NCI-H187 (cell line): ENCODE measurements around the gene COX7A2.

Experiments used
- DNase-seq, 2 experiments: peaks; one replicate each; lab custom pipeline; 2025; lab: John Stamatoyannopoulos, UW

COX7A2 gene

DNA sequence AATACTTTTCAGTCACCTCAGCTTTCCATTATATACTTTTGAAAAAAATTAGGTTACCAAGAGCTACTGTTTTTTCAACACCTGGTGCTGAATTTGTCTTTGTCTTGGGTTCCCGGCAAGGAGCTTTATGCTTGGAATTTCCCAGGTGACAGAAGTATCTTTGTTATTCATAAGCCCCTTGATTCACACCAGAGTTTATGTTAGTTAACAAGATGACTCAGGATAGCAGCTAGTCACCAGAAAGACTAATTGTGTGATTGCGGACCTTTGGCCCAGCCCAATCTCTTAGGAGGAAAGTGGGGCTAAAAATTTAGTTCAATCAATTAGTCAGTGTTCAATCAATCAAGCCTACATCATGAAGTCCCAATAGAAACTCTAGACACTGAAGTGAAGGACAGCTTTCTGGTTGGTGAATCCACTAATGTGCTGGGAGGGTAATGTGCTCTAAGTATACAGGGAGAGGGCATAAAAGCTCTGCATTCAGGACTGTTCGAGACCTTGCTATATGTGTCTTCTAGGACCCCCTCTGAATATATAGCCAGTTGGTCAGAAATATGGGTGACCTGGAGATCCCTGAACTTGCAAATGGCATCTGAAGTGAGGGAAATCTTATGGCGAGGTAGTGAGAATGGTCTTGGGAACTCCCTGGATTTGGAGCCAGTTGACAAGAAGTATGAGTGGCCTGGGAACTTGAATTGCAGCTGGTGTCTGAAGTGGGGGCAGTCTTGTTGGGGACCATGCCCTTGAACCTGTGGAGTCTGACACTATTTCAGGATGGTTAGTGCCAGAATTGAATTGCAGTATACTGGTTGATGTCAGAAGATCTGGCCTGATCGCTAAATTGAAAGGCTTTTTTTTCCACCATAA lies 24.8 kb upstream of the COX7A2 start:
- DNase-seq, result no peak

GRCh38 chr6:75267461-75267860 lies 23.9 kb upstream of the COX7A2 start:
- no peak for DNase-seq

- DNase-seq, result no peak
Observed at GRCh38 chr6:75266716-75267291, 23.2 kb upstream of the COX7A2 start.

- no peak for DNase-seq
Observed at GRCh38 chr6:75263401-75263750, 19.8 kb upstream of the COX7A2 start.

DNA sequence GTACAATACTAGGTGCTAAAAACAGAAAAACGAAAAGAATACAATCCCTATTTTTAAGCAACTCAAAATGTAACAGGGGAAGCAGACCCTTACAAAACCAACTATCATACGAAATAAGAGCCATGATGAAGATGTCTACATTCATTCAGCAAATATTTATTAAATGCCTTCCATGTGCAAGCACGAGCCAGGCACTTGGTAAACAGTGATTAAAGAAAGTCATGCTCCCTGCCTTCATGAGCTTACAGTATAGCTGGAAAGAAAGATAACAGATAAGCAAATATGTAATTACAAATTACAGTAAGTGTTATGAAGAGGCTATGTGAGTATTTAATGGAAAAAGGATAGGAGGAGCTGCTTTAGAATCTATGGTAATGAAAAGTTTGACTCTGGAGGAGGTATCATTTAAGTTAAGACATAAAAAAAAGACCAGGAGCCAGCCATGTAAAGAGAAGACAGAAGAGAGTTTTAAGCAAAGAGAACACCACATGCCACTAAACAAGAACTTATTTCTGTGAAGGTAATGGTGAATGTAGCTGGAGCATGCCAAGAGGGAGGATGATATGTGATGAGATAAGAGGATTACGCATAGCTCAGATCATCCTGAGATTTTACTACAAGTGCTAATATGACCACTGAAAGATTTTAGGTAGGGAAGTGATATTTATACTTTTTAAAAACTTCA lies 19.3 kb upstream of the COX7A2 start:
- no peak for DNase-seq

DNA sequence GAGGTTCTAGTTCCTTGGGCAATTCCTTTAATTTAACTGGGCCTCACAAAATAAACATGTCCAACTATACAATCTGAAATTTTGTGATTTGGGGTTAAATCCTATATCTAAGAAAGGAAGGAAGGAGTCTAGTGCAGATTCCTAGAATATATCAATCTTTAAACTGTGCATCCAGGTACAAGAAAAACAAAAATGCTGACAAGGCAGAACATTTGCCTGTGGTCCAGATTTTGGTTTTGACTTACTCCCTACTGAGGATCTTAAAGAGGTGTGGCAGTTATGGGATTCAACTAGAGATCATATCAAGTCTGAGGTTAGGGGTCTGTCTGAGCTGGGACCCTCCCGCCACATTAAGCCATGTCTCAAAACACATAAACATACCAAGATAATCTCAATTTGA lies 17.7 kb upstream of the COX7A2 start:
- DNase-seq, result no peak

DNA sequence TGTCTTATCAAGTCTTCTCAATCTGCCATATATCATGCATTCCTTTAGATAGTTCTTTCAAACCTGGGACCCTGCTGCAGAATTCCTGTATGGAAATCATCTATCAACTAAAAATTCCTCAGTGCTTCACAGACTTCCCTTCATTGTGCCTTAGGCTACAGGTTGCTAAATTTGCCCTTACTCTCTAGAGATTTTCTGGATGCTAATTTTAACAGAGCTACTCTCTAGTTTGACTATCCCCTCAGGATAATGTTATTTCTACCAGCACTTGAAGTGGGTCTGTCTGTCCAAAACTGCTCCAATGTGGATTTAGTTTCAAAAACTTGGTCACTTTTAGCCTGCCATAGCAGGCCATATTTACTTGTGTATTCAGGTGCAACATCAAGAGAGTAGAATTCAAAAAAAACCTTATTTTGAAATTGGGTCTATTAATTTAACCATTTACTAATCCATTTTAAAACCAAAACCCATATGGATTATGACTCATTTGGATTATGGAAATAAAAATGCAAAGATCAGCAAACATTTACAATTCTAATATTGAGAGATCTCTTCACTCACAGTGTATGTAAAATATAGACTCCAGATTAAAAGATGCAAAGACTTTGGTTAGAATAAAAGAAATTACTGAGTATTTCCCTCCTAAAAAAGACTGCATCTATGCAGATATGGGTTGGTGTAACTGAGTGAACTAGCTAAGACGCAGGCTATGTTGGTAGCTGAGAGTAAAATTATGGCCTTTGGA lies 13.9 kb upstream of the COX7A2 start:
- DNase-seq, result no peak

DNA sequence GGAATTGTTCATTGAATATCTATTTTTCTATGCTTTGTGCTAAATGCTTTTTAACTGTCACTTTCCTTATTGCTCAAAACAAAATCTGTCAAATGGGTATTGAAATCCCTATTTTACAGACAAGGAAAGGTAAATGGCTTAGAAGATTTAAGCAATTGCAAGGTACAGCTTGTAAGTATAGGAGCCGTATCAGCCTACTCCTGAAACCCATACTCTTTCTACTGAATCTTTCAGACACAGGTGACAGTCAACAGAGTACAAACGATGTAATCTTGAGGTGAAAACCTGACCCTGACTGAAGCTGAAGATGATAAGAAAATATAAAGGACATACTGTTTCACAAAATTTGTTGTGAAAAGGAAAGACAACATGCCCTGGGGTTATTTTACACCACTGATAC lies 7.0 kb upstream of the COX7A2 start:
- DNase-seq, result no peak

DNA sequence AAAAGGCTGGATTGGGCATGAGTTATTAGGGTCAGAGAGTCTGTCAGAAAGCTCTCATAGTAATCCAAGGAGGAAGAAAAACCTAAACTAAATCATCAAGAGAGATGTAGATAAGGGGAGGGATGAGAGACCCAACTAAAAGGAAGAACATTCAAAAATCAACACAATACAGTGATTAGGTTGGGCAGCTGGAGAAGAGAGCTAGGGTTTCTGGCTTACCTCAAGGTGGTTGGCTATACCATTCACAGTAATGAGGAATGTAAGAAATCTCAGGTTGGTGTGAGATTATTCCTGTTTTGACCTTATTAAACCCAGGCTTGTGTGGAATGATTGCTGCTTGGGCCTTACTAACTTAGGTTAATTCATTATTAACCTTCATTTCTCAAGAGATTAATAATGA lies 6.2 kb upstream of the COX7A2 start:
- no peak for DNase-seq

GRCh38 chr6:75246386-75246785 lies 2.8 kb upstream of the COX7A2 start:
- no peak for DNase-seq

DNA sequence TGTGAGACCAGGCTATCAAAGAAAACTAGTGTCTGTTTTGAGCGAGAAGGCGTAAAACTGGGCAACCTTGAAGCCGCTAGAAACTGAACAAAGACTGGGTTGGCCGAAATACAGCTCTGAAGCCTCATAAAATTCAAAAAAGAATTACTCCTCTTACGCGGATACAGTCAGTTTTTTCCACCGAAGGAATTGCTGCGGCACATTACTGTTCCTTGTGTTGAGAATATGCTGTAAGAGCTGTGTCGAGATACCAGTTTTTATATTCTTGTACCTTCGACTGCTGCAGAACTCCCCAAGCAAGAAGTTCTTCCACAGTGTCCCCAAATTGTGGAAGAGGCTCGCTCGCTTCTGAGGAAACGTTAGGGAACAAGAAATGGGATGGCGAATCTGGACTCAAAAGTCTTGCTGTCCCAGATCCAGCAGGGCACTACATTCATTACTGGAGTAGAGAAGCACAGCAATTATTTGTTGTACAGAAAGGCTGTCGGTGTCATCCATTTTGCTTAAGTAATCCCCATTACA lies 523 bp upstream of the COX7A2 start:
- no peak for DNase-seq

DNA sequence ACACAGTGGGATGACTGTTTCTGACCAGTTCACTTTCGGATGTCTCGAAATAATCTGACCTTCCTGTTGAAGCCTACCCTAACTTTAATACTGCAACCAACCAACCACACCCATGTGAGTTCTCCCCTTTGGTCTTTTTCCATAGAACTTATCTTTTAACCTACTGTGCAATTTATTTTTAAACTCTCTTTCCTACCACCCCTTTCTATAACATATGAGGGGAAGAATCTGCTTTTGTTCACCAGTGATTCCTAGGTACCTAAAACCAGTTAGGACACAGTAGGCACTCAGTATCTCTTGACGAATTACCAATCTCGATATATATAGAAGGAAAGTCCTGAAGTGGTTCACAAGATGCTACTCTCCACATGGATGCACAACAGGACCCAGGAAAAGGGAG lies 7.0 kb downstream of the COX7A2 start:
- no peak for DNase-seq

- no peak for DNase-seq
Observed at GRCh38 chr6:75235271-75235670, 8.3 kb downstream of the COX7A2 start.

DNA sequence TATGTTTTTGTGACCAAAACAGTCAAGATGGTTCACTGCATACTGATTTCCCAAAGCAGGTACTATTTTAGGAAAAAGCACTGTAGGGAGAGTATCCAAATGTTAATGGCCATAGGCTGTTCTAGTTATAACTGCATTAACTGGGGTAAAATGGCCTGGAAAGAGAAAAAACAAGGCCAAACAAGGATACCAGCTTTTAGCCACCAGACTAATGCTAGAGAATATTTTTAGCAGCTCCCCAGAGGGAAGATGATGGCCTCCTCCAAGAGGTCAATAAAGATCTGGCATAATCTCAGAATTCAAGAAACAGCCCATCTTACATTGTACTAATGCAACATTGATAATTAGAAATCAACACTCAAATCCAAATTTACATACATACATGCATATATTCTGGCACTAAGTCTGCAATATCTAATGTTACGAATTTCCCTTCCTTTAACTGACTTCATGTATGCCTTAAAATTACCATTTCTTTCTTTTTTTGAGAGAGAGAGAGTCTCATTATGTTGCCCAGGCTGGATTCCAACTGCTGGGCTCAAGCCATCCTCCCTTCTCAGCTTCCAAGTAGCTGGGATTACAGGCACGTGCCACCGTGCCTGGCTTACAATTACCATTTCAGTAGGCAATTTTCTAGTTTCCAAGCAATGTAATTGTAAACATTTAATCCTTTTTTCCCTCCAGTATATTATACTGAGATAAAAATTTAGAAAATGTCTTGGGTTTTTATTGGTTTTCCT lies 9.3 kb downstream of the COX7A2 start:
- no peak for DNase-seq

DNA sequence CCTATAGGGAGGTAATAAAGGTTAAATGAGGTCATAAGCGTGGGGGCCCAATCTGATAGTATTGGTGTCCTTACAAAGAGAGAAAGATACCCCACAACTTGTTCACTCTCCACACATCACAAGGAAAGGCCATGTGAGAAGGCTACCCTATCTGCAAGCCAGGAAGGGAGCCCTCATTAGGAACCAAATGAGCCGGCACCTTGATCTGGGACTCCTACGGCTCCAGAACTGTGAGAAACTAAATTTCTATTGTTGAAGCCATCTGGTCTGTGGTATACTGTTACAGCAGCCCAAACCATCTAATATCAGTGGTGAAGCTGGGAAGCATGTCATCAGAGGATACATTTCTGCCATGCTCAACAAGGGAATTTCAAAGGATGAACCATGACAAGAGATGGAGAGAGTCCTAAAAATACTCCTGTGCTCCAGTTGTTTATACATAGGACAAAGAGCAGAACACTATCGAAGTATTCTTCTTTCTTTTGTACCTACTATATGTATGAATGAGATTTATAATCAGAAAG lies 10.4 kb downstream of the COX7A2 start:
- no peak for DNase-seq

DNA sequence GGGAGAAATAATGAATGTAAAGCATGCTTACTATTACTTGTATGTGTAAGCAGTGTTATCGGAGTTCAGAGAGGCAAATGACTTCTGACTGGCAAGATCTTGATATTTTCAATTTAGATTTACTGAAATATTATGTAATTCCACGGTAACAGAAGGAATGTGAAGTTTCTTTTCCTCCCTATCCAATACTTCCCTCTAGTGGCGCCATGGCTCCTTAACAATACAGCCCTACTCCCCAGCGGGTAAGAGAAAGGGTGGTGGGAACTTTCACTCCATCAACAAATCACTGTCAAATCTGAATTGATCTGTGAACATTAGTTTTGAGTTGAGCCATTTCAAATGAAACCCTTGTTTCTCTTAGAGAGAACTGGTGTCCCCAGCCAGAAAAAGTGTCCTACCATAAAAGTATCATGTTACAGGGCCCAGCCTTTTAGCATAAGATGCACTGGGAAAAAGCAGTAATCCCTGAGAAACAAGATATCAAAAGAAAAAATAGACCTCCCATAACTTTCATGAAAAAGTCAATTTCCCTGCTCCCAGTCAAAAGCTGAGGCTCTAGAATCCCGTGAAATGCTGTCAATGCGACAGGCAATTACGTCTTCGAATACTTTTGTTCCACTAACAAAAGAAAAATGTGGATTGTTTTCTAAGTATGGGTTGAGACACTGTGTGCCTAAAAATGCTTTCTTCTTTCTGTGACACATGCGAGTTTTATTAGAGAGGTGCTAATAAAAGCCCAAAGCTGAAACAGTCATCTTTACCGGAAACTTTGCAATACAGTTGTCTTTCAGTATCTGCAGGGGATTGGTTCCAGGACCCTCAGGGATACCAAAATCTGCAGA lies 12.9 kb downstream of the COX7A2 start:
- no peak for DNase-seq

- no peak for DNase-seq
Observed at GRCh38 chr6:75224303-75224926, 19.2 kb downstream of the COX7A2 start.

- no peak for DNase-seq
Observed at GRCh38 chr6:75223428-75223827, 20.2 kb downstream of the COX7A2 start.

DNA sequence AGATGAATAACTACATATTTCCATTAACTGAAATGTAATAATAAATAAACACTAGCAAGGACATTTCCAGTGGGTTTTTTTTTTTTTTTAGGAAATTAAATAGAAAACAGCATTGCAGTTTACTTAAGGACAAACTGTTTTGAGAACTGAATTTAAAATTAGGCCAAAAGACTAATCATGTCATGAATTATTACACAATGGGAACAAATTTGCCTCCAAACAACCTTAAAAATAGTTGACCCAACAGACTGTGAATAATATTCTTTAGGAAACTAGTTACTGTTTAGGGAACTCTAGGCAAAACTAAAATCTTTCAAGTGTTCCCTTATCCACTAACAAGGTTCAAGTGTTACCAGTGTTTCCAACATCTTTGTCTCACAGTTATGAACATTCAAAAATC lies 21.3 kb downstream of the COX7A2 start:
- no peak for DNase-seq

DNA sequence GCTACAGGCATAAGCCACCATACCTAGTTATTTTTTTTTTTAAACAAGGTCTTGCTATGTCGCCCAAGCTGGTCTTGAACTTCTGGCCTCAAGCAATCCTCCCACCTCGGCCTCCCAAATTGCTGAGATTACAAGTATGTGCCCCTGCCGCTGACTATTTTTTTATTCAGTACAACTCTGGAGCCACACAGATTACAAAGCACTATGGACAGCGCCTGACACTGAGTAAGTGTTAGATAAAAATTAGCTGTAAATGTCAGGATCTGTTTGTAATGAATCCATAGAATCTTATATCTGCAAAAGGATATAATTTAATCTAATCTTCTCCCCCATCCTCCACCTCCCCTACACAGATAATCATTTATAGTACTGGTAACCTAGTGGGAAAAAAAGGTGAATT lies 22.5 kb downstream of the COX7A2 start:
- no peak for DNase-seq
